Memory B cell (primary cell): ENCODE measurements around the gene CASP12.
"Not testable (repeated sequence)": the region's sequence is repeated elsewhere in the genome, so short reads cannot be mapped to it uniquely, and the experiment has no call there.

Experiments used
- ATAC-seq: fragments of 150-1000 bp; cut with Tn5 transposase; 2 replicates; pipeline ENCODE4 v1.10.0; 2021; ENCODE audit warnings: low read depth, mild to moderate bottlenecking, moderate library complexity
- DNase-seq, 2 donors: peaks; one replicate each; pipeline ENCODE4 v3.0.0; 2022; ENCODE audit warnings: low spot score in 2 of 2
- H3K27ac Mint-ChIP-seq: one replicate; pipeline ENCODE4 v1.8.0; 2022; ENCODE audit warnings: mild to moderate bottlenecking, moderate library complexity, mixed read lengths
- H3K27me3 Mint-ChIP-seq: one replicate; pipeline ENCODE4 v1.8.0; 2022; ENCODE audit warnings: mixed read lengths
- H3K36me3 Mint-ChIP-seq: one replicate; pipeline ENCODE4 v1.8.0; 2022; ENCODE audit warnings: mild to moderate bottlenecking, mixed read lengths
- H3K4me1 Mint-ChIP-seq: one replicate; pipeline ENCODE4 v1.8.0; 2022; ENCODE audit warnings: mixed read lengths
- H3K4me3 Mint-ChIP-seq: one replicate; pipeline ENCODE4 v1.8.0; 2022; ENCODE audit warnings: mild to moderate bottlenecking, moderate library complexity, mixed read lengths
- H3K9me3 Mint-ChIP-seq: one replicate; pipeline ENCODE4 v1.8.0; 2022; ENCODE audit warnings: mixed read lengths

The CASP12 gene

GRCh38 chr11:104897891-104898684 lies at the start of gene CASP12:
Gene CASP12, minus strand, starts transcription at chr11:104898460.
- Mint-ChIP-seq H3K36me3 (peaks cover 2% of the 10 kb centered on the region), H3K4me3 (peak within 1 kb of the TSS; percentile 68), H3K27ac (peak within 1 kb of the TSS; percentile 81), H3K9me3 (no peaks in the 10 kb centered on the region), H3K4me1 (peaks cover 22% of the 10 kb centered on the region), H3K27me3 (no peaks in the 10 kb centered on the region)
- ATAC-seq: peak; percentile 65
- DNase-seq: no peak

- Mint-ChIP-seq H3K4me1 (peaks cover 6% of the 10 kb centered on the region), H3K9me3 (no peaks in the 10 kb centered on the region), H3K36me3 (peaks cover 66% of the 10 kb centered on the region), H3K4me3 (no peak overlapping the region), H3K27me3 (no peaks in the 10 kb centered on the region), H3K27ac (peak overlapping the region; percentile 4)
- peak; percentile 82 for ATAC-seq
- DNase-seq: peak in 1 of 2 donors; percentile 34
Observed at GRCh38 chr11:104946907-104947306, 48.6 kb upstream of the CASP12 start.

- Mint-ChIP-seq H3K4me3 (no peak overlapping the region), H3K9me3 (no peaks in the 10 kb centered on the region), H3K27me3 (no peaks in the 10 kb centered on the region), H3K27ac (peak overlapping the region; percentile 82), H3K36me3 (peaks cover 46% of the 10 kb centered on the region), H3K4me1 (peaks cover 8% of the 10 kb centered on the region)
- ATAC-seq (no peak), DNase-seq (no peak)
Observed at GRCh38 chr11:104944076-104944475, 45.8 kb upstream of the CASP12 start.

- no peak for ATAC-seq
- Mint-ChIP-seq H3K36me3 (peaks cover 40% of the 10 kb centered on the region), H3K4me1 (peaks cover 8% of the 10 kb centered on the region), H3K9me3 (no peaks in the 10 kb centered on the region), H3K27me3 (no peaks in the 10 kb centered on the region), H3K4me3 (no peak overlapping the region), H3K27ac (peak overlapping the region; percentile 8)
- DNase-seq: no peak
Observed at GRCh38 chr11:104943561-104943960, 45.3 kb upstream of the CASP12 start.

GRCh38 chr11:104934594-104934993 lies 36.3 kb upstream of the CASP12 start:
- Mint-ChIP-seq H3K36me3 (peaks cover 14% of the 10 kb centered on the region), H3K4me3 (peak overlapping the region; percentile 79), H3K27ac (peak overlapping the region; percentile 64), H3K9me3 (peaks cover 10% of the 10 kb centered on the region), H3K4me1 (peaks cover 34% of the 10 kb centered on the region), H3K27me3 (no peaks in the 10 kb centered on the region)
- DNase-seq (peak in 1 of 2 donors; percentile 9), ATAC-seq (peak; percentile 87)

- Mint-ChIP-seq H3K27ac (peak overlapping the region; percentile 64), H3K36me3 (peaks cover 19% of the 10 kb centered on the region), H3K9me3 (peaks cover 14% of the 10 kb centered on the region), H3K4me1 (peaks cover 34% of the 10 kb centered on the region), H3K4me3 (peak overlapping the region; percentile 79)
- not testable (repeated sequence) for DNase-seq, H3K27me3 Mint-ChIP-seq, ATAC-seq
Observed at GRCh38 chr11:104934073-104934472, 35.8 kb upstream of the CASP12 start.

- no peak for ATAC-seq
- H3K27ac Mint-ChIP-seq: no peak overlapping the region
- peaks cover 24% of the 10 kb centered on the region for H3K4me1 Mint-ChIP-seq
- H3K27me3 Mint-ChIP-seq: no peaks in the 10 kb centered on the region
- H3K9me3 Mint-ChIP-seq: peaks cover 25% of the 10 kb centered on the region
- H3K4me3 Mint-ChIP-seq: no peak overlapping the region
- no peak for DNase-seq
- peaks cover 30% of the 10 kb centered on the region for H3K36me3 Mint-ChIP-seq
Observed at GRCh38 chr11:104928811-104929210, 30.6 kb upstream of the CASP12 start.

- no peak for DNase-seq
- no peak overlapping the region for H3K4me3 Mint-ChIP-seq
- ATAC-seq: no peak
- H3K4me1 Mint-ChIP-seq: peaks cover 24% of the 10 kb centered on the region
- H3K27ac Mint-ChIP-seq: no peak overlapping the region
- no peaks in the 10 kb centered on the region for H3K27me3 Mint-ChIP-seq
- peaks cover 22% of the 10 kb centered on the region for H3K9me3 Mint-ChIP-seq
- peaks cover 26% of the 10 kb centered on the region for H3K36me3 Mint-ChIP-seq
Observed at GRCh38 chr11:104926771-104927611, 28.7 kb upstream of the CASP12 start.

- Mint-ChIP-seq H3K9me3 (peaks cover 22% of the 10 kb centered on the region), H3K27me3 (no peaks in the 10 kb centered on the region), H3K27ac (no peak overlapping the region), H3K4me1 (peaks cover 23% of the 10 kb centered on the region), H3K36me3 (peaks cover 26% of the 10 kb centered on the region), H3K4me3 (no peak overlapping the region)
- no peak for DNase-seq
- ATAC-seq: no peak
Observed at GRCh38 chr11:104925850-104926249, 27.6 kb upstream of the CASP12 start.

- no peaks in the 10 kb centered on the region for H3K27me3 Mint-ChIP-seq
- H3K4me3 Mint-ChIP-seq: peak overlapping the region; percentile 87
- no peaks in the 10 kb centered on the region for H3K36me3 Mint-ChIP-seq
- peak overlapping the region; percentile 77 for H3K27ac Mint-ChIP-seq
- ATAC-seq: peak; percentile 58
- H3K9me3 Mint-ChIP-seq: no peaks in the 10 kb centered on the region
- DNase-seq: no peak
- peaks cover 38% of the 10 kb centered on the region for H3K4me1 Mint-ChIP-seq
Observed at GRCh38 chr11:104918113-104918824, 20.0 kb upstream of the CASP12 start.

GRCh38 chr11:104917271-104918112 lies 19.2 kb upstream of the CASP12 start:
- DNase-seq (no peak), ATAC-seq (peak; percentile 17)
- peak overlapping the region; percentile 77 for H3K27ac Mint-ChIP-seq
- H3K27me3 Mint-ChIP-seq: no peaks in the 10 kb centered on the region
- H3K4me1 Mint-ChIP-seq: peaks cover 35% of the 10 kb centered on the region
- H3K4me3 Mint-ChIP-seq: peak overlapping the region; percentile 87
- no peaks in the 10 kb centered on the region for H3K36me3 Mint-ChIP-seq
- H3K9me3 Mint-ChIP-seq: no peaks in the 10 kb centered on the region

GRCh38 chr11:104916442-104916841 lies 18.2 kb upstream of the CASP12 start:
- Mint-ChIP-seq H3K4me1 (peaks cover 26% of the 10 kb centered on the region), H3K27ac (peak overlapping the region; percentile 23), H3K27me3 (no peaks in the 10 kb centered on the region), H3K9me3 (no peaks in the 10 kb centered on the region), H3K4me3 (no peak overlapping the region), H3K36me3 (no peaks in the 10 kb centered on the region)
- no peak for DNase-seq
- no peak for ATAC-seq

GRCh38 chr11:104912102-104912501 lies 13.8 kb upstream of the CASP12 start:
- DNase-seq: no peak
- H3K36me3 Mint-ChIP-seq: no peaks in the 10 kb centered on the region
- peaks cover 19% of the 10 kb centered on the region for H3K4me1 Mint-ChIP-seq
- no peaks in the 10 kb centered on the region for H3K27me3 Mint-ChIP-seq
- no peaks in the 10 kb centered on the region for H3K9me3 Mint-ChIP-seq
- H3K27ac Mint-ChIP-seq: no peak overlapping the region
- H3K4me3 Mint-ChIP-seq: no peak overlapping the region
- no peak for ATAC-seq
